ENCODE data around the gene CCDC50. TPM values are rescaled to one million over a fixed set of nuclear protein-coding genes. Genes with fewer than 3 reads are reported as not detected.

Gene CCDC50
- total RNA-seq, 1 donor from 2014 or later = 221 TPM

DNA sequence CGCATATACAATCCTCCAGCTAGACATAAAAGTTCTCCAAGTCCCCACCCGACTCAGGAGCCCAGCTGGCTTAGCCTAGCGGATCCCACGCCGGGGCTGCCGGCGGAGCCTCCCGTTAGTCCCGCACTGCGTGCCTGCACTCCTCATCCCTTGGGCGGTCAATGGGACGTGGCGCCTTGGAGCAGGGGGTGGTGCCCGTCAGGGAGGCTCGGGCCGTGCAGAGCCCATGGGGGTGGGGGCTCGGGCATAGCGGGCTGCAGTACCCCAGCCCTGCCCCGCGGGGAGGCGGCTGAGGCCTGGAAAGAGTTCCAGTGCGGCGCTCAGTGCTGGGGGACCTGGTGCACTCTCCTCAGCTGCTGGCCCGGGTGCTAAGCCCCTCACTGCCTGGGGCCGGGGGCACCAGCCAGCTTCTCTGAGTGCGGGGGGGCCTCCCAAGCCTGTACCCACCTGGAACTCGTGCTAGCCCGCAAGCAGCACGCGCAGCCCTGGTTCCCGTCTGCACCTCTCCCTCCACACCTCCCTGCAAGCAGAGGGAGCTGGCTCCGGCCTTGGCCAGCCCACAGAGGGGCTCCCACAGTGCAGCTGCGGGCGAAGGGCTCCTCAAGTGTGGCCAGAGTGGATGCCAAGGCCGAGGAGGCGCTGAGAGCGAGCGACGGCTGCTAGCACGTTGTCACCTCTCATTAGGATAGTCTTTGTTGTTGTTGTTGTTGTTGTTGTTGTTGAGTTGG is 12.2 kb upstream of the CCDC50 start:
- no peak for DNase-seq (ENCODE audit: low read depth, low spot score)

GRCh38 chr3:191320316-191320715 is 8.9 kb upstream of the CCDC50 start:
- DNase-seq (ENCODE audit: low read depth, low spot score) = no peak

GRCh38 chr3:191321019-191321767 is 8.0 kb upstream of the CCDC50 start:
- no peak for DNase-seq (ENCODE audit: low read depth, low spot score)

DNA sequence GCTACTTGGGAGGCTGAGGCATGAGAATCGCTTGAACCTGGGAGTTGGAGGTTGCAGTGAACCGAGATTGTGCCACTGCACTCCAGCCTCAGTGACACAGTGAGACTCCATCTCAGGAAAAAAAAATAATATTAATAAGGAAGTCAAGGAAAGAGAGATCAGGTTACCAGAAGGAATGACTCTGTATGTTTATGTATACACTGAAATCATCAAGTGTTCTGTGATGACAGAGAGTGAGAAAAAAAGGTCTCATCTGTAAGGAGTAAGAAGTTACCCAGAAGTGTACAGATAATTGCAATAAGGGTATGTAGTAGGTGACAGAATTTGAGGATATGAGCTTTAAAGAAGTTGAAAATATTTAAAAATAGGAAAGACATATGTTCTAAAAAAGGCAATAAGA is 4.3 kb upstream of the CCDC50 start:
- no peak for DNase-seq (ENCODE audit: low read depth, low spot score)

GRCh38 chr3:191327526-191327925 is 1.7 kb upstream of the CCDC50 start:
- DNase-seq (ENCODE audit: low read depth, low spot score) = no peak

DNA sequence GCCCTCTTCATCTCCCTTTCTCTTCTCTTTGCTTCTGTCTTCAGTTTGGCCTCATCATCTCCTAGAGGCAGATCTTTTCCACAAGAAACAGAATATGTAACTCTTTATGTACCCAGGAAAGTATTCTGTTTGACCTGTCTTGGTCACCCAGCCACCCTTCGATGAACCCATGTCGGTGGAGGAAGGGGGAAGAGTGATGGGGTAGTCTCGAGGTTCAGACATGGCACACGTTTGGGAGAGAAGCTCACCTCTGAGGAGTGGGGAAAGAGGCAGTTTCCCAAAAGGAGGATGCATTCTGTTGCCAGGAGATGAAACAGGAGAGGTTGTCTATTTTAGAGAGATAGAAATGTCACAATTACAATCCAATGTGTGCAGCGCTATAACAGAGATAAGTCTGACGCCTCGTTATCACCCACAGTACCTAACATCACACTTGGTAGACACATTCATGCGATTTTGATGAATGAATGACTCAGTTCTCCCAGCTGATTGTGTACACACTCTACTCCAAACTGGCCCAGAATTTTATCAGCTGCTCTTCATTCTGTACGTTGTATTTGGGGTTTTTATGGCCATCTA is 722 bp upstream of the CCDC50 start:
- no peak for DNase-seq (ENCODE audit: low read depth, low spot score)

DNA sequence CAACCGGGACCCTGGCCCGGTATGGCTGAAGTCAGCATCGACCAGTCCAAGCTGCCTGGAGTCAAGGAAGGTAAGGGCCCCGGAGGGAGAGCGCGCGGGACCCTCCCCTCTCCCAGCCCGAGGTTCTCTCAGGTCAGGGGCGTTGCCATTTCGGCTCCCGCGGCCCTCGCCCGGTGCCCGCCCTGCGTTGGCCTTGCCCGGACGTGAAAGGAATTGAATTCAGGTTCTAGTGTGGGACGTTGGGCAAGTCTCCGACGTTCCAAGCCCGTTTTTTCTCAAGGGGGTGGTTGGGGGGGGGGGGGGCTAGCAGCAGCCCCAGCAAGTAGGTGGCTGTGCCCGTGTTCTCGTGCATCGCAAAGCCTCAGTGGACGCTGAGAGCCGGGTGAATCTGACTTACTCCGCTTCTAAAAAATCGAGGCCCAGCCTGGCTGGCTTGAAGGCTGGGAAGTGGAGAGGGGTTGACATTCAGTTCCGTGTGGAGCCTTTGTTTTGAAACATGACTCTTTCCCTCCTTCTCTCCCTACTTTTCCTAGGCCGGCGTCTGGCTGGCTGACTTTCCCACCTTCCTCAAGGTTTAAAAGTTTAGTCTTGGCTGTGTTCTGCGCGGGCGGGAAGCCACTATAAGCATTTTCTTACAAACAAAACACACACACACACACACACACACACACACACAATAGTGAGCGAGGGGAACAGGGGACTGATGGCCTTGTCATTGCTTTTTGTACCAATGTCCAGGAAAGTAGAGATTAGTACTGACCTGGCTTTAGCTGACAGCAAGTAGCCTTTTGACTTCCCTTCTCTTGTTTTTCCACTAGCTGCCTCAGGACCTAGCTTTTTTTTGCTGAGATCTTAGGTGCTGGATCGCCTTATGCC is 698 bp downstream of the CCDC50 start, which contains the start of gene UTS2B:
Gene UTS2B (minus strand): TSS at position 873 of the 876 bp plus-strand sequence. CDS start 48,337 bp downstream, outside the sequence.
- DNase-seq (ENCODE audit: low read depth, low spot score) = no peak

DNA sequence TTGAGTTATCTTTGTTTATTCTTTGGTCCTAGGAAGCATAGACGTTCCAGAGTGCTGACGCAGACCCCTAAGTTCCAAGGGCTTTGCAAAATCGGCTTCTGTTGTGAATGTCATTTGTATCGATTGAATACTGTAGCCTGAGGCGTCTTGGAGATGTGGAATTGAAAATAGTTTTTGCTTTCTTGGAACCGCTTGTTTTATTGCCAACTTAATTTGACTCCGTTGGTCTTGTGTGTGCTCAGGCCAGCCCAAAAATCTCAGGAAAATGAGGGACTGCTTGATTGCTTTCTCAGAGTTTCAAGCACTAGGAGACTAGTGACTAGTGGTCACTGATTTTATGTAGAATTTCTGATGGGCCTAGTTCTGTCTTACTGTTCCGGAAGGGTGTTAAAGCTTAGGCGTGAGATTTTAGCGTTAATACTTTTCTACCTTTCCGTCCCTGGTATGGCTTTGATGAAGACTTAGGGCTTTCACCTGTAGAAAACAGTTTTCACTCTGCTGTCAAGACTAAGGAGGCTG is 1.4 kb downstream of the CCDC50 start:
- DNase-seq (ENCODE audit: low read depth, low spot score) = peak; percentile 45

- DNase-seq (ENCODE audit: low read depth, low spot score) = no peak
These were observed 2.2 kb downstream of the CCDC50 start for GRCh38 chr3:191331388-191331787.

DNA sequence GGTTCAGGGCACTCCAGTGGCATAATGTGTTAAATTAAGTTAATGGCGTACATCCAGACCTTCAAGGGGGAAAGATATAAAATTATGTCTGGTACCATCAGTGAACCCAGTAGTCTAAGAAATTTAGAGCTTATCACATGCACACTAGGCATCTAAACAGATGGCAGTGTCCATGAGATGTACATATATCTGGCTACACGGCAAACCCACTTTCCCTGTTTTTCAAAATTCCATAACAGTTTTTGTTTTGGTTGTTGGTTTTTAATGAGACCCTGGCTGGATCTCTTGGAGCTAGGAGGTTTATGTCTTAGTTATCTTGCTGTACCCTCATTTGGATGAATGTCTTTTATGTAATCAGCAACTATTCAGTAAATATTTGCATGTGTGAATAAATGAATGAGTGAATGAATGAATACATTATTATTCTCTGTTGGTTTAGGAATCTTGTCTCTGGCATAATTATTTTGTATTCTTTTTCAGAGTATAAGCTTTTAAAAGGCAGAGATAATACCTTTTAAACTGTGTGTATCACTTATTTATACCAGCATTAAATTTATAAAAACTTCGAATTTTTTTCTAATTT is 4.2 kb downstream of the CCDC50 start:
- no peak for DNase-seq (ENCODE audit: low read depth, low spot score)

- DNase-seq (ENCODE audit: low read depth, low spot score) = no peak
These were observed 5.2 kb downstream of the CCDC50 start for GRCh38 chr3:191334346-191334893.

GRCh38 chr3:191336833-191337232 is 7.6 kb downstream of the CCDC50 start:
- no peak for DNase-seq (ENCODE audit: low read depth, low spot score)

DNA sequence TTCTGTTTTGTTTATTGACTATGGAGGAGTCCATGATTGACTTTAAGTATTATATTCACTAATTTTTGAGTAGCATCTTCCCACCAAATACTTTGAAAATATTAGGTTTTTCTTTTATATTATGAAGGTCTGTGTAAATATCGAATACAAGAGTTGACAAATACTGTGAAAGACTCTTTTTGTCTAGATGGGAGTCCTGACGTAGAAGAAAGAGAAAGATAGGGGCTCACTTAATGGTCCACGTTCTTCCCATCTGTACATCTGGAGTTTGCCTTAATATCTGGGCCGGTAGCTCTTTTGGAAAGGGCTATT is 8.9 kb downstream of the CCDC50 start:
- no peak for DNase-seq (ENCODE audit: low read depth, low spot score)

DNA sequence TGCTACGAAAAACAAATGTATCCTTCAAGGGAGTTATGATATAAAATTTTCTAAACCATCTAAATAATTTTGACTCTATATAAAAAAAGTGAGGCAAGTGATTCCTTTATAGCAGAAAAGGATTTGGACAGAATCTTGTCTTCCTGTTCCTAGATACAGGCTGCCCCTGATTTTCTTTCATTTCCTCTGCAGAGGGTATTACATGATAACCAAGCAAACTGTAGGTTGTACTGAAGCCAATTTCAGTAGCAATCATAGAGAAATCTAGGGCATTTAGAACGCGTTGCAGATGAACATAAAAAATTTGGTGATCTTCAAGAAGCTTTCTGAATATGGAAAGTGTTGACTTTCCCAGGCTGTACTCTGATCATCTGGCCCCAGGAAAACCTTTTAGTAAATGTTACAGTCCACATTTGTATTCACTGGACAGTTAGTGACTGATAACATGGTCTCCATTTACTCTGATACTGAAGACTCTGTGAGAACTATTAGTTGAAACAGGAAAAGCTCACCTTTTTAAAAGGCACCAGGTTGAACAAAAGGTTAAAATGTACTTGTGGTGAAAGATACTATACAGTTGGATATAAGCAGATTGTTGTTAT is 10.2 kb downstream of the CCDC50 start:
- DNase-seq (ENCODE audit: low read depth, low spot score) = no peak

DNA sequence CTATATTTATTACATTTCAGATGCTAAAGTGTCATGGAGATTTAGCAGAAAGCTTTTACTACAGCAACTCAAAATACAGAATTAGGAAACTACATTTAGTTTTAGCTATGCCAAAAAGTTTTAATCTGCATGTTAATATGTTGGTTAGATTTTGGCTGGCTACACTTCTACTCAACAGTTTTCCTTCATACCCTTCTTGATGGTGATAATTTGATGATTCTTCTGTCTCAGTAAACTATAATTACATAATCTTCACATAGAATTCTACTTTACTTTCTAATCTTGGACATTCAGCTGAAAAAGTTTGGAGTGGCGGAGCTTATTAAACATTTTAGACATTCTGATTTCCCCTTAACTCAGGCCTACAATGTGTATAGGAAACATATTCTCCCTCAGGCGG is 11.2 kb downstream of the CCDC50 start:
- DNase-seq (ENCODE audit: low read depth, low spot score) = no peak

- no peak for DNase-seq (ENCODE audit: low read depth, low spot score)
These were observed 11.8 kb downstream of the CCDC50 start for GRCh38 chr3:191340966-191341365.

GRCh38 chr3:191342006-191342405 is 12.8 kb downstream of the CCDC50 start:
- DNase-seq (ENCODE audit: low read depth, low spot score) = no peak

DNA sequence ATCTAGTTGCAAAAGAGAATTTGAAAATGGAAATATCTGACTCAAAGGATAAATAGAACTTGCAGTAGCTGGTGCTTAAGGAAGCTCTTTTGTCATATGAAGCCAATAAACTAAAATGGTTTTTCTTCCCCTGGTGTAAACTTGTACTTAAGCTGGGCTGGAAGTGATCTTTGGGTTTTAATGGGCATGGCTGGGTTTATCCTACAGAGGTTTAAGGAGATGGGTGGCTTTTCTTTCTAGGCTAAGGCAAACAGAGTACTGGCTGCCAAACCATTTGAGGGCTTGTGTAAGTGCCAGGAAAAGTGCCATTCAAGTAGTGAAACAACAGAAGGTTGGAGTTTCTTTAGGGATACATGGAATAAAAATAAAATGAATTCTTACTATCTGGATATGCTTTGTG is 13.2 kb downstream of the CCDC50 start:
- no peak for DNase-seq (ENCODE audit: low read depth, low spot score)

GRCh38 chr3:191343115-191343514 is 13.9 kb downstream of the CCDC50 start:
- DNase-seq (ENCODE audit: low read depth, low spot score) = no peak

DNA sequence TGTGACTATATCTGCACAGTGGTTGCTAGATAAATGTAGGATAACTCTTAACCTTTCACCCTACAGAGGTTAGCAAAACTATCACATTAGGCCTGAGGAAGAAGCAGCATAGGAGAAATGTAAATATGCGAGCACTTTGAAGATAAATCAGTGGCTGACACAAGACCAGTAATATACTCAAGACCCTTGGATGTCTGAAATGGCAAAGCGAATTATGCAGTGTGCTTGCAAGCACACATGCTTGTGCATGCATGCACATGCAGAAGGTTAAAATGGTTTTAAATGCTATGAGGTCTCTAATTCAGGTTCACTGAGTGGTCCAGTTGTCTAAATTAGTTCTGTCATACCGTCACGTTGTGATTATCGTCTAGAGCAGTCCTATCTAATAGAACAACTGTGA is 14.7 kb downstream of the CCDC50 start:
- DNase-seq (ENCODE audit: low read depth, low spot score) = no peak
